ENCODE results near the gene RALY. TPM values are rescaled to one million over a fixed set of nuclear protein-coding genes. Genes with fewer than 3 reads are reported as not detected.
A peak's percentile ranks its signal among the peaks of the same experiment; 100 is the strongest.

The RALY gene
- total RNA-seq, 1 donor: 67.4 TPM

GRCh38 chr20:34043025-34043424, 49.3 kb downstream of the RALY start:
- no peak overlapping the region for H3K4me3 ChIP-seq (ENCODE audit: low read depth, low read length)
- DNase-seq (ENCODE audit: low read depth): no peak
- no peak for TF ChIP-seq CTCF (IDR thresholded peaks at IDR 0.05; ENCODE audit: insufficient read depth, low read length)

GRCh38 chr20:34045294-34045693, 51.6 kb downstream of the RALY start:
- peak; percentile 71 for DNase-seq (ENCODE audit: low read depth)

GRCh38 chr20:34045930-34046725, 52.4 kb downstream of the RALY start:
- no peak for TF ChIP-seq CTCF (IDR thresholded peaks at IDR 0.05; ENCODE audit: insufficient read depth, low read length)
- DNase-seq (ENCODE audit: low read depth): no peak
- no peak overlapping the region for H3K4me3 ChIP-seq (ENCODE audit: low read depth, low read length)

More at GRCh38 chr20:34045294-34045693, 51.6 kb downstream of the RALY start:
- TF ChIP-seq CTCF (IDR thresholded peaks at IDR 0.05; ENCODE audit: insufficient read depth, low read length): no peak
- no peak overlapping the region for H3K4me3 ChIP-seq (ENCODE audit: low read depth, low read length)

GRCh38 chr20:34047010-34047687, 53.4 kb downstream of the RALY start:
- no peak for TF ChIP-seq CTCF (IDR thresholded peaks at IDR 0.05; ENCODE audit: insufficient read depth, low read length)
- H3K4me3 ChIP-seq (ENCODE audit: low read depth, low read length): no peak overlapping the region

GRCh38 chr20:34047917-34048316, 54.2 kb downstream of the RALY start:
- no peak overlapping the region for H3K4me3 ChIP-seq (ENCODE audit: low read depth, low read length)
- DNase-seq (ENCODE audit: low read depth): no peak
- no peak for TF ChIP-seq CTCF (IDR thresholded peaks at IDR 0.05; ENCODE audit: insufficient read depth, low read length)

More at GRCh38 chr20:34047010-34047687, 53.4 kb downstream of the RALY start:
- no peak for DNase-seq (ENCODE audit: low read depth)

GRCh38 chr20:34049389-34049788, 55.7 kb downstream of the RALY start:
- no peak for TF ChIP-seq CTCF (IDR thresholded peaks at IDR 0.05; ENCODE audit: insufficient read depth, low read length)
- DNase-seq (ENCODE audit: low read depth): no peak
- H3K4me3 ChIP-seq (ENCODE audit: low read depth, low read length): no peak overlapping the region

Measured in fibroblast of the aortic adventitia (primary cell).